Erythroblast (primary cell): ENCODE data around the gene ADGRD1.

Experiments used
- GATA1 ChIP-seq: IDR thresholded peaks from 2 replicates; pipeline ENCODE4 v1.6.1; 2011; ENCODE audit warnings: low read depth, mild to moderate bottlenecking, control low read depth, low read length, moderate library complexity
- POLR2A ChIP-seq: IDR thresholded peaks from 2 replicates; pipeline ENCODE4 v1.6.1; 2011; ENCODE audit warnings: mild to moderate bottlenecking, low read length

DNA sequence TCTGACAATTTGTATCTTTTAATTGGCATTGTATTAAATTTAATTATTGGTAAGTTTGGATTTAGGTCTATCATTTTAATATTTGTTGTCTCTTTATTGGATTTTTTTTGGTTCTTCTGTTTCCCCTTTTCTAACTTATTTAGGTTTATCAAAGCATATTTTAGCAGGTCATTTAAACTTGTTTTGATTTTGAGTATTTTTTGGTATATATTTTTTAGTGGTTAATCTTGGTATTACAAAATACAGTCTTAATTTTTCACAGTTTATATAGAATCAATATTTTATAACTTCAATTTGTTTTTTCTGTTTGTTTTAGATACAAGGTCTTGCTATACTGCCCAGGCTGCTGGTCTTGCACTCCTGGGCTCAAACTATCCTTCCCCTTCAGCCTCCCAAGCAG lies 15.5 kb upstream of the ADGRD1 start:
- no peak for TF ChIP-seq POLR2A
- no peak for TF ChIP-seq GATA1
